GM21825 (cell line): ENCODE results near the gene DENND1A.

Experiments
- ATAC-seq: cut with Tn5 transposase; IDR thresholded peaks from one replicate; pipeline ENCODE4 v1.9.1; 2021; ENCODE audit warnings: mild to moderate bottlenecking, moderate library complexity; ENCODE audit not compliant: unreplicated experiment

The DENND1A gene

DNA sequence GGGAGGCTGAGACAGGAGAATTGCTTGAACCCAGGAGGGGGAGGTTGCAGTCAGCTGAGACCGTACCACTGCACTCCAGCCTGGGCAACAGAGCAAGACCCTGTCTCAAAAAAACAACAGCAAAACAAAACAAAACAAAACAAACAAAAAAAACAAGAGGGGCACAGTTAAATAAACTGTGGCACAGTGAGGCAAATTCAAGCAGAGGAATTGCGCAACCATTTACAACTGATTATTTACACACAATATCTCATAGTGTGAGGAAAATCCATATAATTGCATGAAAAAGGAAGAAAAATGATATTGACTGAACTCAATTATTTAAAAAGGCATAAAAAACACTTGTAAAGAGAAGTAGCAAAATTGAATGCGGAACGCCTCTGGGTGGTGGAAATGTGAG, 412.4 kb downstream of the DENND1A start:
- ATAC-seq, result no peak

DNA sequence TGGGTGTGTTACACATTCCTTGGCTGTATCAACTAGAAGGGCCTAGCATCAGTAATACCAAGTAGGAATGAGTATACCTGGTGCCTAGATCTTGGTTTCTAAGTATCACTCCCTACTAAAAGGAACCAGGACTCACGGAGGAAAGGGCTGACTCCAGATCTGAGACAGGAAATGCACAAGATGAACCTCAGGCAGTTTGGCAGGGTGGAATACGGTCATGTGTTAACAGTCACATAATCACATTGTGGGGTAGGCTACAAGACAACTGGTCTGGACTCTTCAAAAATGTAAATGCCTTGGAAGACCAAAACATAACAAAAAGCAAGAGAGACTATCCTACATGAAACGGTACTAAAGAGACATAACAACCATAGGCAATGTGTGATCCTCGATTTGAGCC, 415.2 kb downstream of the DENND1A start:
- no peak for ATAC-seq

DNA sequence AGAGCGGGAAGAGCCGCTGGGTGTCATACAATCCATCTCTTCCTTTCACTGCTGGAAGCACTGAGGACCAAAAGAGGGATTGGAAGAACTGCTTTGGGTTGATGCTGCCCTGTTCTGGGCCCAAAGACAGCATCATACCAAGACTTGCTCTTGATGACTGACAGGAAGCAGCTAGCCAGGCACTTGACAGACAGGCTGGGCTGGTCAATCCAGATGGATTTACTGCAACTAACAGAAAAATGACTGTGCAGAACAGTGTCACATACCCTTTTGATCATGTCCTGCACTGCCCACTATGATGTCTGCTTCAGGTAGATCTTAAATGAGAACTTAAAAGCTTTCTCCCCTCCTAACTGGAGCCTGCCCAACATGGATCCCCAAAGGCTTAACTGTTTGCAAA, 416.4 kb downstream of the DENND1A start:
- no peak for ATAC-seq

DNA sequence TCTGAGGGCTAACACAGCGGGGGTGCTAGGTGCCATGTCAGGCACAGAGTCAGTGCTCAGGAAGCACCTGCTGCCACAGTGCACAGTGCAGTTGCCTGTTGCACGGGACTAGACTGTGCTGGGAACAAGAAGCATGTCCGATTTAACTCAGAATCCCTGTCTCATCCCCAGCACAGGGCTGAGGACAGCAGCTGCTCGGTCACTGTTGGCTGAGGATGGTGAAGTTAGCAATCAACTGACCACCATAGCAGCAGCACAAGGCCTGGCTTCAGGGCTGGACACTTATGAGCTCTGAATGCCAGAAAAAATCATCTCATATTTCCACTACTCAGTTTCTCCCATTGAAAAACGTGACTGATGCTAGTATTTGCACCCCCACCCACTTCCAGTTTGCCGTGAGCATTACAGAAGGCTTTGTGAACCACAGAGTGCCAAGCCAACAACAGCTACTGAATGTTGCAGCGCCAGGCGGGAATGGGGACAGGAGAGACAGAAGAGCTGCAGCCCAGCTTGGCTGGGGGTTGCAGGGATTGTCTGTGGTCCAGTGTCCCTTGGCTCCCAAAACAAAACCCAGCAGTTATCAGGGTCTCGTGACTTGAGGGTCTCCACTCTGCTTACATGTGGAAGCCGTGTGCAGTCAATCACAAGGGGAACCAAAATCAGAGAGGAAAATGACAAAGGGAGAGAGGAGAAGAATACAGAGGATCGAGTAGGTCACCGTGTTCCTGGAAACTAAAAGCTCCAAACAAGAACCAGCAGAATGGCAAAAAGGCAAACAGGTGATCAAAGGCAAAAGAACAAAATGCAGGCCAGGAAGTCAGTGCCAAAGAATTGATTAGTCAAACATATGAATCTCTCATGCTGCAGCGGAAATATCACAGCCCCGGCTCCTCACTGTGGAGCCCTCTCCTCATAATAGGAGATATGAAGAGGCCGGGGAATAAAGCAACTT, 418.3 kb downstream of the DENND1A start:
- no peak for ATAC-seq

DNA sequence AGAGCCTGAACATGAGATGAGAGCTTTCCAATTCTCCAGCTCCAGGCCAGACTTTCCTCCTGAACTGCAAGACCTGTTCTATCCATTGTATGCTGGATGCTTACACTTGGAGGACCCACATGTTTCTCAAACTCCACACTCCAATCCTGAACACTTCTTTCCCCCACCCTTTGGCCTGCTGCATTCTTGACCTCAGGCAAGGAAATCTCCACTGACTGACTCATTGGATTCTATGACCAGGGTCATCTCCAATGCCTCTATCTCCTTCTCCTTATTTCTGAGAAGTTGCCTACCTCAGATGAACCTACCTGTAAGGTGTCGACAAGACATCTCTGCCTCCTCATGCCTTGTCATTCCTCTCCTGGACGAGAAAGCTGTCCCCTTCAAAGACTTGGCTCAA, 420.3 kb downstream of the DENND1A start:
- no peak for ATAC-seq

DNA sequence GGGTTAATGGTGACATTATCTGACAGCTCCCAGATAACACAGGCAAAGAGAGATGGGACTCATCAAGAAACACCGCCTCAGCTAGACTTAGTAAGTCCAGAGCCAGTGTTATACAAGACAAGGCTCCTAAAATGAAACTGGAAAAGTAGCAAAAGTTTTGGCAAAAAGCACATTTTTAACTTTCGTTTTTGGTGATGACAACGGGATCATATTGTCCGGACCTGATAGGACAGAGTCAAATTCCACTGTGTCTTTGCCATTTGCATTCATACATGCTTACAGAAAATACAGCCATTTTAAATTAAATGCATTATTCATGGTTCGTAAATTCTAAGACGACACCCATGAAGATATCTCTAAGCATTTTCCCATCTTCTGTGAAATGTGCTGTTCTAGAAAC, 421.9 kb downstream of the DENND1A start:
- no peak for ATAC-seq

DNA sequence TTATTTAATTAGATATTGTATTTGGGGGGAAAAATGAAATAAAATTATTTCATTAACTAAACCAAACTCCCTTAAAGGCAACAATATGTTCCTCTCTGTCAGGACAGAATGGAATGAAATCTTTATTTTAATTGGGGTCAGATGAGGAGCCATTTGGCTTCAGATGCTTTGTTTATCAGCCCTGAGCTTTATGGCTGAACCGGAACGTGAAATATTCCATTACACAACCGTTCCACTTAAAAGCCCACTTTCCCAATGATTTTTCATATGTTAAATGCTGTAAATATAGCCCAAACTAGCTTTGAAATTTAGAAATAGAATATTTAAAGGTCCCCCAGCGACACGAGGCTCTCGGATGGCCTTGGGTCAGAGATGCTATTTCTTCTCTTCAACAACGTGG, 424.4 kb downstream of the DENND1A start:
- ATAC-seq, result no peak

DNA sequence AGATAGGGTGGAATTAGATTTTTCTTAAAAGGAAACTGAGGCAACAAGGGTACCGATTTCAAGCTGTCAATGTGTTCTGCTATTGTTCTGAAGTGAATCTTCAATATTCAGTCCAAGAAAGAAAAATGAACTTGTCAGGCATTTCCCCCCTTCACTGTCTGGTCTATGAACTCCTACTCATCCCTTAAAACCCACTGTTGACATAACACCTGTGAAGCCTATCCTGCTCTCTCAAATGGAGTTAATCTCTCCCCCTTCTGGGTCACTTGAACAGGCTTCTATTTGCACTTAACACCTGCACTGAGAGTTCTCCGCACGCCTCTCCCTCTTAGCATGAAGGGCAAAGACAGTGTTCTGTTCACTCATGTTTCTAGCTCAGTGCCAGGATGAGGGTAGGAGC, 429.6 kb downstream of the DENND1A start:
- no peak for ATAC-seq

DNA sequence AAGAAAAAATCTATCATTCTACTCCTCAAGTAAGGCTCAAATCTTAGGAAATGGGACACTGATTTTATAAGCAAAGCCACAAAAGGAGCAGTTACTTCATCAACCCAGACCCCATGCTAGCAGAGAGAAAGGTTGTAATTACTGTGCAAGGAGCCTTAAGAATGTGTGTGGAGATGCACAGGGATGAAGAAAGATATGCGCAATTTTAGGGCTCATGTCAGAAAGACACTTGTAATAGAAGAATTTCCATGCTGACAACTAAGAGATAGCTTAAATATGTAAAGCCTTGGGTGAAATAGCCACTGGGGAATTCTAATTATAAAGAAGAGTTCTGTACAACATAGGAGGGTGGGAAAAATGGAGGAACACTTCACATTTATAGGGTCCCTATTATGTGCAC, 432.1 kb downstream of the DENND1A start:
- ATAC-seq, result no peak

DNA sequence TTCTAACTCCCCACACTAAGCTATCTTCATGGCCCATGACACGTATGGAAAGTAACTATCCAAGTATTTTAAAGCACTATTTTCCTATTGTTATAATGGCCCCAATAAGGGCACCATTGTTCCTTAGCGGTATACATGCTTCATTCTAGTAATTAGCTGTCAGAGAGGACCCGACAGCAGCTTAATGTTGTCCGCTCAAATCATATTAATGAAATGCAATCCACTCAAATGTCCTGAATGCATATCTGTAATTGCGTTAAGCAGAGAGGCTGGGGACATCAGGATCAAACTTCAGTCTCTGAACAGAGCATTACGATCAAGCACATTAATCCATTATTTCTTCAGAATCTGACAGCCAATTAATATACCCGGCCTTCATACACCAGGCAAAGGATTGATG, 434.2 kb downstream of the DENND1A start:
- ATAC-seq, result no peak

DNA sequence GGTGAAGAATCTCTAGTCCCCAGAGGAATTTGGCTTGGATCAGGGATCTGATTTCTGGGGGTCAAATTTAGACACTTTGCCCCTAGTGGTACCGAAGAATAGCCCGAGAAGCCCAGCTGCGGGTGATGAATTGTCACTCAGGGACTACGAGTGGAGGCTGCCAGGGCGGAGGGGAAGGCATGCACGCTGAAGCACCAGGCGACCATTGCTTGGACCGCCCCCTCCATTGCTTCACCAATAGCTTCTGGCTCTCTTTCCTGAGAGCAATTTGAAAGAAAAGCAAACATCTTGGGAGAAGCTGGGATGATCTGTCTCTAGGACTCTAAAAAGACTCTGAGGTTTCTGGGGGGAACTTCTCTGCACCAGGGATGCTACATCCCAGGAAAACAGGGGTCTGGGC, 436.3 kb downstream of the DENND1A start:
- ATAC-seq, result no peak

DNA sequence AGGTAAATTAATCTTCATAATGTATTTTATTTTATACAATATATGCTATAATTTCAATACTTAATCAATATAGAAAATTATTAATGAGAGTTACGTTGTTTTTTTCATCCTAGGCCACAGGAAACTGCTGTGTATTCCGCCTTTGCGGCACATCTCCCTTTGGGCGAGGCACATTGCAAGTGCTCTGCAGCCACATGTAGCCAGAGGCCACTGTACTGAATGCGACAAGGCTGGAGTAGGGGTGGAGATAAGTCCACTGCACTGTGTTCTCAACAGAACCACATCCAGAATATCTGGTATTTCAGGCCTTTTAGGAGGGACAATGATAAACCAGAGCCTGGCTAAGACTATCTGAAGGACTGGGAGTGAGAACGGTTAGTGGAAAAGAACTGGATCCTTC, 439.2 kb downstream of the DENND1A start:
- no peak for ATAC-seq

DNA sequence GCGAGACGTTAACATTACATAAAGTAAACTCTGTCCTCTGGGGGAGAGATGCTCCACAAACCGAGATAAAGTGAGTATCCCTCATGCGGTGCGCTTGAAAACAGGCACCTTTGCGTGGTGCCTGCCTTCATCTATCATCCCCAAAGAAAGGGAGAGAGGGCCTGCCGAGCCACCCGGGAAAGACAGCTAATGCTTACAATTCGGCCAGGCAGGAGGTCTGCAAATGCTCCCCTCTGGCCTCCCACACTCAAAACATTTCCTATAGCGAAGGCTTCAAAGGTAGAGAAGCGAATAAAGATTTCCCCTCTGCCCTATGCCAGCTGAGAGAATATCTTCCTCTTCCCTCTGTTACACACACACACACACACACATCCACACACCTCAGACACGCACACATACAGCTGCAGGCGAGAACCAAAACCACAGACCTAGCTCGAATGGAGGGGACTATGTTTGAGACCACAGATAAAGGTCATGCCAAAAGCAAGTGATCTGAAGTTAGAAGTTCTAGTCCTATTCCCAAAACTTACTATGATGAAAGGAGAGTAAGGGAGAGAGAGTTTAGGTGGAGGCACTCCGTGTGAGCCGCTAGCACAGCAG, 441.1 kb downstream of the DENND1A start:
- ATAC-seq, result no peak

DNA sequence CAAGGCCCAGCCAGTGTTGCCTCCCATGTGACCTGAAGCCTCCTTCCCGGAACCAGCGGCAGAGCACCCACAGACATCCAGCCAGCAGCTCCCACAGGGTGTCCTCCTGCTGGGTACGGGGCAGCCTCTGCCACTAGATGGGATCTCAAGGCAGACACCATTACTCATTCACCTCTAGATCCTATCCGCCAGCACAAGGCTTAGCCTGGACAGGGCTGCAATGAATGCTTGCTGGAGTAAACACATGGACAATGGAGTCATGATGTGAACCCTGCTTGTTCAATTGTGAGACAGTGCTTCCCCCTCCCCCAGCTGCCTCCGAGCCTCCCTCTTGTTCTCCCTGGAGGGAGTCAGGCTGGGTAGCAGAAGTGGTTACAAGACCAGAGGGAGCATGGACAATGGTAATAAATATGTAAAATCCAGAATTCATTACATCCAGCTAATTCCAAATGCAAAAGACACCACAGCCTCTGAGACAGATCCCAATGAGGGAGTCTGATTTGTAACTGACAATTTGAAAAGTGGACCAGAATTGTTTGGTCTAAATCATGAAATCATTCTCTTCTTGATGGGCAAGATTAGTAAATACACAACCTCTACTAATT, 441.9 kb downstream of the DENND1A start:
- ATAC-seq, result no peak

DNA sequence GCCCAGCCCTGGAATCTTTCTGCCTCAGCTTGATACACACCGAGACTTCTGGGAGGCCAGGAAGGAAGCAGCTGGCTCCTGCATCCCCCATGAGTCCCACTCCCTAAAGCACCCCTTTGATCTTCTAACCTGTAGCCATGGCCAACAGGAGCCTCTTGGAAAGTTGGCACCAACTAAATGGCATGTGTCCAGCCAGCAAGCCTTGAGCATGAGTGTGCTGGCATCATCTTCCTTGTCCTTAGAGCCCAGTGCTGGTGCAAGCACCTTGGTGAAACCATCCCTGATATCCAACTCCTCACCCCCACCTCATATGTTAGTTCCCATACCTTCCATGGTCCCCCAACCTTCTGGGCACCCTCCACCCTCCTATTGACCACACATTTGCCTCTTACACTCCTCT, 443.5 kb downstream of the DENND1A start:
- no peak for ATAC-seq

DNA sequence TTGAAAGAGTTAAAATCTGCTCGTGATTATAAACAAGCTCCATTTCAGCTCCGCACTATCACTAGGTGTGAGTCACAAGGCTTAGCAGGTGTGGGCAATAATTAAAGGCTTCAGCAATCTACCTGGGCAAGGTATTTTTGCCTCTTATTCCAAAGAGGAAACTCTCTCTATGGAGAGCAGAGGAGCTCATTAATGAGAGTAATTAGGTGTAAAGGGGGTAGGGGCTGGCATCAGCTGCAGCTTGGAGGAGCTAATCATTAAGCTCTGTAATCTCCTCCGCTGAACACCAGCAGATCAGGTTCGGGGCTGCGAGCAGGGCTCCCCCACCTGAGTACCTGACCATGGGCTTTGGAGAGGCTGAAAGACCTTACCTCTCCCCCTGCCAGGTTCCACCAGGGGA, 444.7 kb downstream of the DENND1A start:
- ATAC-seq, result no peak

DNA sequence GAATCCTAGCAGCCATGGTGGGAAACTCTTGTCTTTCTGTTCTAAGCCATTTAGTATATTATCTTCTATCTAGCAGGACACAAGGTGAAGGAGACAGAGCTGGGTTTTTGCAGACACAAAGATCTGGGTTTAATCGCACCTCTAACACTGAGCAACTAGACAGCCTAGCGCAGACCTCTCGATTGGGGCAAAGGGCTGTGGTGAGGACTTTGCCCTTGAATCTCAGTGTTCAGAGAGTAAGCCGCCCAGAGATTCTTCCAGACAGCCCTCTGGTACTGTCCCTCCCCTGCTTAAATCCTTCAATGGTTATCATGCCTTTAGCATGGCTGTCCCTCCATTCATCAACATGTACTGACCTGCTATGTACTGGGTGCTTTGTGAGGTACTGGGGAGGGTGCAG, 445.8 kb downstream of the DENND1A start:
- no peak for ATAC-seq

DNA sequence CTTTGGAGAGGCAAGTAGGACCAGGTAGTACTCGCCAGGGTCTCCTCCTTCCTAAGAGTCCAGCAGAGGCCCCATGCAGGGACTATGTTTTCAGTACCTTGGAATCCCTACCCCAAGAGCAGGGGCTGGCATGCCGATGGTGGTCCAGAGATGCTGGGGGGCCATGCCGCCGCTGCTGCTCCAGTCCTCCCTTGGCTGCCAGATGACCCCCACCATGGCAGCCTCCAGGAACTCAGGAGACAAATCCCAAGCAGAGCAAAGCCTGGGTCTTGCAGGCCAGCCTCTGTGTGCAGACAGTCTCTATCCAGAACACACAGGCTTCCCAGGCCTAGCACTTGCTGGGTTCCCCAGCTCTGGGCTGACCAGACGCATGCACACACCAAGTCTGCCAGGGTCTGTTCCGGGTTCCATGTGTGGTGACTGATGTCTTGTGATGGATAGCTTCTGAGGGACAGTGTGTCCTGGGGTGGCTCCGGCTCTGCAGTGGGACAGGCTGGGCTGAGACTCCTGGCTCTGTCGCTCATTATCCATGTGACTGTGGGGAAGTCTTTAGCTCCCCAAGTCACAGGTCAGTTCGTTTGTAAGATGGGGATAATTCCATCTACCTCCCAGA, 446.6 kb downstream of the DENND1A start:
- no peak for ATAC-seq

DNA sequence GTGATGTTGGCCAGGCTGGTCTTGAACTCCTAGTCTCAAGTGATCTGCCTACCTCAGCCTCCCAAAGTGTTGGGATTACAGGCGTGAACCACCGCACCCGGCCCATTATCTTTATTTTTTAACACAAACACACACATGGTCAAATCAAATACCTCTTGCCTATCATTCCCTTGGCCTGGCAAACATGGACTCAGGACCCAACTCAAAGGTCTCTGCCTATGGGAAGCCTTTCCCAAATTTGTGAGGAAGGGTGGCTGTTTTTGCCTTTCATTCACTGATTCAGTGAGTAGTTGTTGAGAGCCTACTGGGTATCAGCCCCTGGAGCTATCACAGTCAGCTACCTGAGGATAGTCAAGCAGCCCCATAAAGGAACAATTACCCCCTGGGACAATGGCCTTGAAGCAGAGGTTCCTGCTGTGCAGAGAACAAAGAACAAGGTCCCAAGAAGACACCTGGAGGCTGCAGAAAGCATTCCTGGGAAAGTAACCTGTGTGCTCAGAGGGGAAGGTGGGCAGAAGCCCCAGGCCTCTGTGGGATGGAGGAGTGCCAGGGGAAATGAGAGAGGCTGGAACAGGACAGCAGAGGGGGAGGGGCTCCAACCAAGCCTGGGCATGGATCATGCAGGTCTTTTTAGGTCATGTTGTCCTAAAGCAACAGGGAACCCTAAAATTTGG, 447.5 kb downstream of the DENND1A start:
- no peak for ATAC-seq

DNA sequence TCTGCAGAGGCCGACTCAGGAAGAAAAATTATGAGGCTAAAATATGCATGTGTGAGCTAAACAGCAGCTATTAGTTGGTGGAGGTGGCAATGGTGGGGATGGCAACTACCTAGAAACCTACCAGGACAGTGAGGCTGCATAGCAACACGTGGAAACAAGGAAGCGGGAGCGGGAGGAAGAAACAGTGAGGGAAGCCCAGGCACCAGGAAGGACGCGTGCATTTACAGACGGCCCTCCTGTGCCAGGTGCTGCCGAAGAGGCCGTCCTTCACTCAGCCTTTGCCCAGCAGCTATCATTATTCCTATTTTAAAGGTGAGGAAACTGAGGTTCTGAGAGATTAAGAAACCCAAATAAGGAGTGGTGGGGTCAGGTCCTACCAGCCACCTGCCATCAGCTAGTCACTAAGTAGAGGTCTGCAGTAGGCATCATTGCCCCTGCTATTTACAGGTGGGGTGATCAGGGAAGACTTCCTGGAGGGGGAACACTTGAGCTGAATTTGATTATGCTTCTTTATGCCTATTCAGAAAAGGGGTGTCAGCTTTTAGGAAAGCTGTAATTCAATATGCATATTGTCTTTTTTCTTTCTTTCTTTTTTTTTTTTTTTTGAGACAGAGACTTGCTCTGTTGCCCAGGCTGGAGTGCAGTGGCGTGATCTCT, 448.6 kb downstream of the DENND1A start:
- no peak for ATAC-seq

DNA sequence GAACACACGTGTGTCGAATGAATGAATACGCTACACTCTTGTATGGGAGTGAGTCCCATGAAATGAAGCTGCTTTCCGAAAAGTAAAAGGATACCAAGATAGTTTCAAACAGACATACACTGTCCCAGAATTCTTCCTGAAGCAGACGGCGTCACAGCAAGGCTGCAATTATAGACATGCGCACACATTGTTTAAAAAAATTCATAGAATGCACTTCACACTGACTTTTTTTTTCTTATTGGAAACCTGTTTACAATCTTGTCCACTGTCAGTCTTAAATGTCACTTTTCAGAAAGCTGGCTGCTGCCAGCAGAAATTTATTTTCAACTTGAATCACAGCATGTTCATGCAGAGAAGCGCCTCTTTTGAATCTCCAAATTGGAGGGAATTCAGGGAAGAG, 449.1 kb downstream of the DENND1A start:
- no peak for ATAC-seq
